Measurements from ENCODE around the gene DICER1.

- no peak for TF ChIP-seq TAF1 (IDR thresholded peaks at IDR 0.05; ENCODE audit: low read depth)
- TF ChIP-seq EP300 (conservative IDR thresholded peaks at IDR 0.05; ENCODE audit: poor library complexity, severe bottlenecking) = no peak
- no peak for TF ChIP-seq RAD21 (conservative IDR thresholded peaks at IDR 0.05)
Measured at GRCh38 chr14:95142208-95142607, 15.1 kb downstream of the DICER1 start.

Measured in neural cell (in vitro differentiated cells).